SK-N-SH treated with all-trans-retinoic acid at 6 μM for 48 hours (cell line): ENCODE results near the gene BPIFB2.

ENCODE experiments used
- ATAC-seq: fragments of 200-7000 bp; cut with Tn5 transposase; 3 replicates; pipeline ENCODE4 v1.9.1; 2020; ENCODE audit warnings: mild to moderate bottlenecking, moderate library complexity
- ARNTL ChIP-seq: fragments of 450-650 bp; formaldehyde crosslinking; IDR thresholded peaks from 2 replicates; pipeline ENCODE4 v1.5.0; 2020; ENCODE audit warnings: low read depth, mild to moderate bottlenecking, moderate library complexity, borderline replicate concordance
- CSDC2 ChIP-seq: fragments of 250-450 bp; sonication (Bioruptor Pico); IDR thresholded peaks from 2 replicates; pipeline ENCODE4 v1.5.0; 2020; ENCODE audit warnings: mild to moderate bottlenecking, moderate library complexity
- CSRNP3 ChIP-seq: fragments of 250-450 bp; sonication (Bioruptor Pico); IDR thresholded peaks from 2 replicates; pipeline ENCODE4 v1.5.1; 2021; ENCODE audit warnings: mild to moderate bottlenecking, moderate library complexity
- ESRRG ChIP-seq: fragments of 250-450 bp; sonication (Bioruptor Pico); IDR thresholded peaks from 2 replicates; pipeline ENCODE4 v1.6.1; 2021; ENCODE audit warnings: mild to moderate bottlenecking
- PATZ1 ChIP-seq: fragments of 250-450 bp; sonication (Bioruptor Pico); IDR thresholded peaks from 2 replicates; pipeline ENCODE4 v1.8.0; 2020; ENCODE audit warnings: mild to moderate bottlenecking, moderate library complexity, borderline replicate concordance
- POU6F1 ChIP-seq: fragments of 250-450 bp; sonication (Bioruptor Pico); IDR thresholded peaks from 2 replicates; pipeline ENCODE4 v1.8.0; 2021; ENCODE audit warnings: low read depth, mild to moderate bottlenecking, moderate library complexity, borderline replicate concordance
- RARB ChIP-seq: fragments of 250-450 bp; sonication (Bioruptor Pico); IDR thresholded peaks from 2 replicates; pipeline ENCODE4 v1.8.0; 2021; ENCODE audit warnings: mild to moderate bottlenecking, moderate library complexity
- SNAI2 ChIP-seq: fragments of 250-450 bp; sonication (Bioruptor Pico); IDR thresholded peaks from 2 replicates; pipeline ENCODE4 v1.5.0; 2020; ENCODE audit warnings: mild to moderate bottlenecking, moderate library complexity
- ZC3H10 ChIP-seq: fragments of 250-450 bp; sonication (Bioruptor Pico); IDR thresholded peaks from 2 replicates; pipeline ENCODE4 v1.5.1; 2021; ENCODE audit warnings: mild to moderate bottlenecking, moderate library complexity
- ZFP3 ChIP-seq: fragments of 250-450 bp; sonication (Bioruptor Pico); IDR thresholded peaks from 2 replicates; pipeline ENCODE4 v1.5.0; 2020; ENCODE audit warnings: mild to moderate bottlenecking, moderate library complexity
- ZFP30 ChIP-seq: fragments of 450-650 bp; formaldehyde crosslinking; IDR thresholded peaks from 2 replicates; pipeline ENCODE4 v1.5.0; 2022; ENCODE audit warnings: mild to moderate bottlenecking, moderate library complexity
- ZNF70 ChIP-seq: fragments of 450-650 bp; formaldehyde crosslinking; IDR thresholded peaks from 2 replicates; pipeline ENCODE4 v1.5.0; 2020; ENCODE audit warnings: mild to moderate bottlenecking, moderate library complexity
- ZNF8 ChIP-seq: fragments of 450-650 bp; formaldehyde crosslinking; IDR thresholded peaks from 2 replicates; pipeline ENCODE4 v1.5.0; 2020; ENCODE audit warnings: mild to moderate bottlenecking, moderate library complexity

The BPIFB2 gene

GRCh38 chr20:33070111-33071053 is 62.9 kb downstream of the BPIFB2 start (continued):
- TF ChIP-seq CSDC2 (CRISPR knock-in tag), result no peak
- no peak for TF ChIP-seq ZNF8 (CRISPR knock-in tag)
- TF ChIP-seq ZFP30 (CRISPR knock-in tag), result no peak

GRCh38 chr20:33071198-33071597 is 63.7 kb downstream of the BPIFB2 start:
- no peak for ATAC-seq
- no peak for TF ChIP-seq RARB (CRISPR knock-in tag)
- TF ChIP-seq ARNTL (CRISPR knock-in tag), result no peak
- no peak for TF ChIP-seq ZFP3 (CRISPR knock-in tag)
- no peak for TF ChIP-seq ESRRG
- no peak for TF ChIP-seq PATZ1 (CRISPR knock-in tag)
- no peak for TF ChIP-seq ZNF8 (CRISPR knock-in tag)
- no peak for TF ChIP-seq POU6F1 (CRISPR knock-in tag)
- no peak for TF ChIP-seq ZNF70 (CRISPR knock-in tag)
- no peak for TF ChIP-seq CSRNP3 (CRISPR knock-in tag)
- no peak for TF ChIP-seq ZC3H10 (CRISPR knock-in tag)

- TF ChIP-seq ZFP3 (CRISPR knock-in tag) (peak; percentile 57; the same call in 1 of the 2 replicates), ZFP30 (CRISPR knock-in tag) (no peak)
- no peak for ATAC-seq
These were observed 64.9 kb downstream of the BPIFB2 start for GRCh38 chr20:33072362-33072761.

- no peak for ATAC-seq
These were observed 65.3 kb downstream of the BPIFB2 start for GRCh38 chr20:33072813-33073212.

More at GRCh38 chr20:33072813-33073212, 65.3 kb downstream of the BPIFB2 start:
- no peak for TF ChIP-seq SNAI2
- no peak for TF ChIP-seq POU6F1 (CRISPR knock-in tag)
